RPMI8226 (cell line): Measurements from ENCODE around the gene CACNA1A.
"Not testable (repeated sequence)": the region's sequence is repeated elsewhere in the genome, so short reads cannot be mapped to it uniquely, and the experiment has no call there.

Experiments used
- DNase-seq: peaks from one replicate; pipeline ENCODE4 v3.0.0-alpha.2; 2015

CACNA1A gene

GRCh38 chr19:13185763-13186657 is 320.3 kb downstream of the CACNA1A start:
- peak; percentile 2 for DNase-seq

DNA sequence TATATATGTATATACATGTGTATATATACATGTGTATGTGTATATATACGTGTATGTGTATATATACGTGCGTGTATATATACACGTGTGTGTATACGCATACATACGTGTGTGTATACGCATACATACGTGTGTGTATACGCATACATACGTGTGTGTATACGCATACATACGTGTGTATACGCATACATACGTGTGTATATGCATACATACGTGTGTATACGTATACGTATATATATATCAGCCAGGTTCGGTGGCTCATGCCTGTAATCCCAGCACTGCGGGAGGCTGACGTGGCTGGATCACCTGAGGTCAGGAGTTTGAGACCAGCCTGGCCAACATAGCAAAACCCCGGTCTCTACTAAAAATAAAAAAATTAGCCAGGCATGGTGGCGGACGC is 321.4 kb downstream of the CACNA1A start:
- DNase-seq: not testable (repeated sequence)

DNA sequence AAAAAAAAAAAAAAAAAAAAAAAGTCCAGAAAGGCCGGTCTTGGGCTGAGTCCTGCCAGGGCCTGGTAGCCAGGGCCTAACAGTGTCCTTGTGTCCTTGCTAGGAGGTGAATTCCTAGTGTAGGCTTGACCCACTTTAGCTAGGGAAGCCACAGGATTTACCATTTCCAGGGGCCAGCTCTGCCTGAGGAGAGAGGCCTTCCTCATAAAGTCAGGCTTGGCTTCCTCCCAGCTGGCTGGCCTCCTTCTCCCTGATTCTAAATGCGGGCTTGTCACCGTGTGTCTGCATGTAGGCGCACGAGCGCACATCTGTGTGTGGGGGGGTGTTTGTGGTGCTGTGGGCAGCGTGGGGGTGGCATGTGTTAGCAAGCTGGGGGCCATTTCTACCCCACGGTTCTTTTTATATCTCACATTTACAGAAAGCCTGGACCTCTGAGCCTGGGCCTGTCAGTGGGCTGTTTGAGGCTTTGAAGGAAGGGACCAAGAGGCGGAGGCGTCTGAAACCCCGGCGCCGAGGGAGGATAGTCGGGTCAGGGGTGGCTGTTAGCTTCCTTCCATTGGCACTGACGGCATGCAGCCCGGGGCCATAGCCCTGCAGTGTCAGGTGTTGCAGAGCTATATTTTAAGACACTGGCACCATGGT is 324.4 kb downstream of the CACNA1A start:
- DNase-seq: peak; percentile 61

DNA sequence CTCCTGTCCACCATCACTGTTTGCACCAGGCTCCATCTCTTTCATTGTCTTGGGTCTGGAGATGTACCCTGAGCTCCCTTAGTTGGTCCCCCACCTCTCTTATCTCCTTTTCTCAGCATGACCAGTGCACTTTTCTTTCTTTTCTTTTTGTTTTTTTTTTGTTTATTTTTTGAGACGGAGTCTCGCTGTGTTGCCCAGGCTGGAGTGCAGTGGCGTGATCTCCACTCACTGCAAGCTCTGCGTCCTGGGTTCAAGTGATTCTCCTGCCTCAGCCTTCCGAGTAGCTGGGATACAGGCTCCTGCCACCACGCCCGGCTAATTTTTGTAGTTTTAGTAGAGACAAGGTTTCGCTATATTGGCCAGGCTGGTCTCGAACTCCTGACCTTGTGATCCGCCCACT is 328.0 kb downstream of the CACNA1A start:
- DNase-seq: not testable (repeated sequence)

DNA sequence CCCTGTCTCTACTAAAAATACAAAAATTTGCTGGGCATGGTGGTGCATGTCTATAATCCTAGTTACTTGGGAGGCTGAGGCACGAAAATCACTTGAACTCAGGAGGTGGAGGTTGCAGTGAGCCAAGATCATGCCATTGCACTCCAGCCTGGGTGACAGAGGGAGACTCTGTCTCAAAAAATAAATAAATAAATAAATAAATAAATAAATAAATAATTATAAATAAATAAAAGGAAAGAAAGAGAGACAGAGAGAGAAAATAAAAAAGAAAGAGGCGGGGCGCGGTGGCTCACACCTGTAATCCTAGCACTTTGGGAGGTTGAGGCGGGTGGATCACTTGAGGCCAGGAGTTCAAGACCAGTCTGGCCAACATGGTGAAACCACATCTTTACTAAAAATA is 328.7 kb downstream of the CACNA1A start:
- DNase-seq: not testable (repeated sequence)

- DNase-seq: no peak
These were observed 329.9 kb downstream of the CACNA1A start for GRCh38 chr19:13176345-13176744.

- no peak for DNase-seq
These were observed 333.0 kb downstream of the CACNA1A start for GRCh38 chr19:13173139-13173737.

GRCh38 chr19:13172346-13173138 is 333.7 kb downstream of the CACNA1A start:
- DNase-seq: peak; percentile 90

DNA sequence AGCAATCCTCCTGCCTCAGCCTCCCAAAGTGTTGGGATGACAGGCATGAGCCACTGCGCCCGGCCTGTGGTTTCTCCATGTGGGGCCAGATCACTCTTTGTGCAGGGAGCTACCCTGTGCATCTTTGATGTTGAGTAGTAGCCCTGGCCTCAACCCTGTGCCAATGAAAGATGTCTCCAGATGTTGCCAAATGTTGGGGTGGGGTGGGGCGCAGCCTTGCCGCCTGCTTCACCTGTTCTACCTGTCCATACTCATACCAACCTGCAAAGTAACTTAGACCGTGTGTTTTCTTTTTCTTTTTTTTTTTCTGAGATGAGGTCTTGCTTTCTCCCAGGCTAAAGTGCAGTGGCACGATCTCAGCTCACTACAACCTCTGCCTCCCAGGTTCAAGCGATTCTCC is 335.1 kb downstream of the CACNA1A start:
- peak; percentile 2 for DNase-seq

DNA sequence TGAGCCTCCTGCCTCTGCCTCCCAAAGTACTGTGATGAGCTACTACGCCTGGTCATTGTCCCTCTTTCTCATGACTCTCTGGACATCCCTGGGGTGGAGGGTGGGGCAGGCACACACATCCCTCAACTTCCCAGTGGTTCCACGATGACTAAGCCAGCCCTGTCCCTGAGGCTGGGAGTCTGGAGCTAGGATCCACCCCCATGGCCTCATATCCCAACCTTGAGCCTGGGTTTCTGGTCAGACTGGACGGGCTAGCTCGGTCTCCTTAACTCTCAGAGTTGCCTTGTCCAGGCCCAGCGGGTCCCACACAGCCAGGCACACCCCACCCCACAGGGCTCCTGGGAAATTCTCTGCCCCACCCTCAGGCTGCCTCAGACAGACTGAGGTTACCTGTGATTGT is 336.5 kb downstream of the CACNA1A start:
- no peak for DNase-seq

DNA sequence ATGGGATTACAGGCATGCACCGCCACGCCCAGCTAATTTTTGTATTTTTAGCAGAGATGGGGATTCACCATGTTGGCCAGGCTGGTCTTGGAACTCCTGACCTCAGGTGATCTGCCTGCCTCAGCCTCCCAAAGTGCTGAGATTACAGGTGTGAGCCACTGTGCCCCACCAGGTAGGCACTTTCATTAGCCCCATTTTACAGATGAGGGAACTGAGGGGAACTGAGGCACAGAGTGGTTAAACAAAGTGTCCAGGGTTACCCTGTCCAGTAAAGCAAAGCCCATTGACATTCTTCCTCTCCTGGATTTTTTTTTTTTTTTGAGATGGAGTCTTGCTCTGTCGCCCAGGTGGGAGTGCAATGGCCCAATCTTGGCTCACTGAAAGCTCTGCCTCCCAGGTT is 340.1 kb downstream of the CACNA1A start:
- DNase-seq: not testable (repeated sequence)

GRCh38 chr19:13165162-13165997 is 340.9 kb downstream of the CACNA1A start:
- DNase-seq: peak; percentile 6

DNA sequence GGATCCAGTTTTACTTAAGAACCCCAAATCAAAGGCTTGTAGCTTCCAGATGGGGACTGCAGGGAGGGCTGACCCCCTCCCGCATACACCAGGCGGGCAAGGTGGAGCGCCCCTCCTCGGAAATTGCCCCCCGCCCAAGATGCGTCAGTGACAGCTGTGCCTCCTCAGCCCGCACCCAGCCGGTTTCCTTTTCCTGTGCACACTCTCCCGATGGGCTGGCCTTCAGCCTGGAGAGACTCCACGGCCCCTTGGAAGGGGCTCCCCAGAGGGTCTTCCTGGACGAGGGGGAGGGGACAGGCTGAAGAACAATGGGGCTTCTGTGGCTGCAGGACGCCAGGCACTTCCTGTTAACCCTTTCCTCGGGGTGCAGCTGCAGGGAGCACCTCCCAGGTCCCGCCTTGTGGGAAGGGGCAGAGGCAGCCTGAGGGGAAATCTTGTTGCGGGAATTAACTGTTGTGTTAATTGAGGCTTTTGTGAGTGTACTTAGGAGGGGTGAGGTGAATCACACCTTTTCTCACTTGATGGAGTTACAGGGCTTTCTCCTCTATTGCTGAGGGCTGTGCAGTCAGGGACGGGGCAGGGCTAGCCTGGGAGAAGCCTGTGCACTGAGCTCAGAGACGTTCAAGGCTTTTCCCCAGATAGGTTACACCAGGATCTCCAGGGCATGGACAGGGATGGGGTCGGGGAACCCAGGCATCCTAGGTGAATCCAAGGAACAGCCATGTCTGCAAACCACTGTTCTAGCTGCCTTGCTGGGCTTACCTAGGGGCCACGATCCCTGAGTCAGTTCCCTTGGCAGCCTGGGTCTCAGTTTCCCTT is 341.7 kb downstream of the CACNA1A start:
- DNase-seq: peak; percentile 16

GRCh38 chr19:13163609-13164342 is 342.5 kb downstream of the CACNA1A start:
- peak; percentile 37 for DNase-seq

DNA sequence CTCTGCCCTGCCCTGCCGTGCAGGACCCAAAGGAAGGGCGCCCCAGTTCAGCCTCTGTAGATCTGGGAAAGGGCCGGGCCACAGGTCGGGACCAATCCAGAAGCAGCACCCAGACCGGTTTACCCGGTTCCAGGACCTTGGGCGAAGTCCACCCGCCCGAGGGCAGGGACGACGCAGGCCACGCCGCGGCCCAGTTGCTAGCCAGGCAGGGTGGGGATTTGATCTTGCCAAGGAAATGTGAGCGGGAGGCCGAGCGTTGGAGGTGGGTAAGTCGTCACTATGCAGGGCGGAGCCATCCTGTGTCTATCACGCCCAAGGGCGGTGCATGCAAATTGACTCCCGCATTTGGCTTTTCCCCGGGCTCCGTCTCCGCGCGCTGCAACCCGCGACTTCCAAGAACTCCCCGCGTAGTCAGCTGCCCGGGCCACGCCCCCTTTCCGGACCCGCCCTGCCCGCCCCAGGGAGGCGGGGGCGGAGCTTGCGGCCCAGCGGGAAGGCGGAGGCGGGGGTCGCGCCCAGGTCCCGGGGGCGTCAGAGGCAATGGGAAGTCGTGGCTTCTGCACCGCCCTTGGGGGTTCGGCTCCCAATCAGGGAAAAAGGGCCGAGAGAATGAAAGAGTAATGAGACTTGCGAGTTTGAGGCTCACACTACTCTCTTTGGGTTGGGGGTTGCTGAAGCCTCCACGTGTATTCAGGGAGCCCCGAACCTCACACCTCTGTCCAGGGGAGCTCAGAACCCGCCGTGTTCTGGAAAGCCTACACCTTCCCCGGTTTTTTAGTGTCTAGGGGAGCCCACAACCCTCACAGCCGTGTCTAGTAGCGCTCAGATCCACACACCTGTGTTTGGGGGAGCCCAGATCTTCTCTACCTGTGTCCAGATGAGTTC is 343.3 kb downstream of the CACNA1A start:
- DNase-seq: peak; percentile 94

GRCh38 chr19:13160557-13160956 is 345.7 kb downstream of the CACNA1A start:
- DNase-seq: no peak

- no peak for DNase-seq
These were observed 346.6 kb downstream of the CACNA1A start for GRCh38 chr19:13159713-13160112.
